NOMO-1 (cell line): ENCODE results near the gene HIRIP3.

Experiments used
- DNase-seq, 2 experiments: peaks; one replicate each; lab custom pipeline; 2025; ENCODE audit not compliant: unreplicated experiment in 2 of 2; lab: John Stamatoyannopoulos, UW

The HIRIP3 gene

DNA sequence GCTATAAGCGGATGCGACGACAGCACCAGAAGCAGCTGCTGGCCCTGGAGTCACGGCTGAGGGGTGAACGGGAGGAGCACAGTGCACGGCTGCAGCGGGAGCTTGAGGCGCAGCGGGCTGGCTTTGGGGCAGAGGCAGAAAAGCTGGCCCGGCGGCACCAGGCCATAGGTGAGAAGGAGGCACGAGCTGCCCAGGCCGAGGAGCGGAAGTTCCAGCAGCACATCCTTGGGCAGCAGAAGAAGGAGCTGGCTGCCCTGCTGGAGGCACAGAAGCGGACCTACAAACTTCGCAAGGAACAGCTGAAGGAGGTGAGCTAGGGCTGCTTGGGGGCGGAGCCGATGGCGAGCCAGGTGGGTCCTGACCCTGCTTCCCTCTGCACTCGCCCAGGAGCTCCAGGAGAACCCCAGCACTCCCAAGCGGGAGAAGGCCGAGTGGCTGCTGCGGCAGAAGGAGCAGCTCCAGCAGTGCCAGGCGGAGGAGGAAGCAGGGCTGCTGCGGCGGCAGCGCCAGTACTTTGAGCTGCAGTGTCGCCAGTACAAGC, 10.1 kb downstream of the HIRIP3 start:
- no peak for DNase-seq

DNA sequence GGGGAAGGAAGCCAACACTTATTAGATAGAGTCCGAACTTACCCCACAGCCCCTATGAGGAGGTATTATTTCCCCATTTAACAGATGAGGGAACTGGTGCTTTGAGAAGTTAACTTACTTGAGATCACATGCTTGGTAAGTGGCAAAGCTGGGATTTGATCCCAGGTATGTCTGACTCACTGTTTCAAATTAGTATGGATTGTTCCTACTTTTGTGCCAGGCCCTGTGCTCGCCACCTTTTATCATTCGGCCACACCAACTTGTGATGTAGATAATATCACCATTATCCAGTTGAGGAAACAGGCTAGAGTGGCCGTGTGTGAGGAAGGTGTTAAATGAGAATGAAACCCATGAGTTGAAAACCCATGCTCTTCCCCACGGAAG, 10.7 kb downstream of the HIRIP3 start:
- DNase-seq: no peak

DNA sequence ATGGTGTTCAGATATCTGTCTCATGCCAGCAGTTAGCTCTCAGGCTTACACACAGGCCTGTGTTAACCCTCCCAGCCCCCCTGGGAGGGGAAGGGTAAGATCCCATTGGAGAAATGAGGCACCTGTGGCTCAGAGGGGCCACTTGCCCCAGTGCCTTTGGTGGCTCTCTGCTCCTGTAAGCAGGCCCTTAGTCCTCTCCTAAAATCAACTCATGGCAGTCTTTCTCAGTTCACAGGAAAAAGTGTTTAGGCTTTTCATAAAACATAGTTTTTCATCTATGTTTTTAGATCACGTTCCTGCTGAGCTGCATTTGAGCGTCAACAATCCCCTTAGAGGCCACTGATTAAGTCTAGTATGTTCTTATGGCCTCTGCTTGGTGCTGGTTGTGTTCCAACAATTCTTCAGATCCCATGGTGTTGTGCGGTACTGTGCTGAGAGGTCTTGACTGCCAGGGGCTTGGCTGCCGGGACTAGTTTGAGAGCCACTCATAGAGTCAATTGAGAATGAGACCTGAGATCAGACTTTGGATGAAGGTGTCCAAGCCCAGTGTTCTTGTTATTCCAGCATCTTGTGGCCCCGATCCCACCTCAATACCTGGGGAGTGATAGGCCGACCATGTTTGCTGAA, 11.2 kb downstream of the HIRIP3 start:
- no peak for DNase-seq

DNA sequence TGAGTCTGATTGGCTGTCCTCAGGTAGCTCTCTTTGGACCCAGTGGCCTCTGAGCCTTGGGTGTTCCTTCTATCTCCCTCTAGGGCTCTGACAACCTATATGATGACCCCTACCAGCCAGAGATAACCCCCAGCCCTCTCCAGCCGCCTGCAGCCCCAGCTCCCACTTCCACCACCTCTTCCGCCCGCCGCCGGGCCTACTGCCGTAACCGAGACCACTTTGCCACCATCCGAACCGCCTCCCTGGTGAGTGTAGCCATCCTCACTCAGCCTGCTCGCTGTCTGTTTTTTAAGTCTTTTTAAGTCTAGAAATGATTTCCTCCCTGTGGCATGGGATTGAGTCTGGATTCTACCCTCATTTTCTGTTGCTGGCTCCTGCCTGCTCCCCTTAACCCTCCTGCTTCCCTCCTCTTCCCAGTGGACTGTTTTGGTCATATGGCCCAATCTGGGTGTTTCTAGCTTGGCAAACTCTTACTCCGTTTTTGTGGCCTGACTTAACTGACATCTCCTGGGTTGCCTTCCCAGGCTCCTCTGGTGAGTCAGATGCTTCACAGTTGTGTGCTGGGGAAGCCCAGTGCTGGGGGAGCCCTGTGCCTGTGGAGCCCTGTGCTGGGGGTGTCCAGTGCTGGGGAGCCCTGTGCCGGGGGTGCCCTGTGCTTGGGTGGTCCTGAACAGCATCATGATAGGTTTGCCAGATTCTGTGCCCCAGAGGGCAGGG, 11.8 kb downstream of the HIRIP3 start:
- DNase-seq: no peak

DNA sequence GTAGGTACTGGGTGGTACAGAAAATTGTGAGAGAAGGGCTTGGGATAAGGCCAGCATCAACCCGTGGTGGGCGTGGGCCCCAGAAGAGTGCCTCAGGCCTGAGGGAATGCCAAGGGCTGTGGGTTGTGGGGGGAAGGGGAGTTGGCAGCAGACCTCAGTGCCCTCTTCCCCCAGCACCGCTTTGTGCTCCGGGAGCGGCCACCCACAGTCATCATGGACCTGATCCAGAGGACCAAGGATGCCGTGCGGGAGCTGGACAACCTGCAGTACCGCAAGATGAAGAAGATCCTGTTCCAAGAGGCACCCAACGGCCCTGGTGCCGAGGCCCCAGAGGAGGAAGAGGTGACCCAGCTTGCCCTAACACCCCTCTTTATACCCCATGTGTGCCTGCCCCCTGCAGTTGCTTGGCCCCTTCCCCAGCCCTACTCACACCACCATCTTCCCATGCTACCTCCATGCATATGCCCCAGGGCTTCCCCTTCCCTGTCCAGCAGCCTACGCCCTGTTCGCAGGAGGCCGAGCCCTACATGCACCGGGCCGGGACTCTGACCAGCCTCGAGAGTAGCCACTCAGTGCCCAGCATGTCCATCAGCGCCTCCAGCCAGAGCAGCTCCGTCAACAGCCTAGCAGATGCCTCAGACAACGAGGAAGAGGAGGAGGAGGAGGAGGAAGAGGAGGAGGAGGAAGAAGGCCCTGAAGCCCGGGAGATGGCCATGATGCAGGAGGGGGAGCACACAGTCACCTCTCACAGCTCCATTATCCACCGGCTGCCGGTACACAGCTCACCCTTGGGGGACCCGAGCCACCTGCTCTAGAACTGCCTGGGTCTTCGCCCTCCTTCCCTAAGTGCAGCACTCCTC, 12.6 kb downstream of the HIRIP3 start:
- DNase-seq: no peak

DNA sequence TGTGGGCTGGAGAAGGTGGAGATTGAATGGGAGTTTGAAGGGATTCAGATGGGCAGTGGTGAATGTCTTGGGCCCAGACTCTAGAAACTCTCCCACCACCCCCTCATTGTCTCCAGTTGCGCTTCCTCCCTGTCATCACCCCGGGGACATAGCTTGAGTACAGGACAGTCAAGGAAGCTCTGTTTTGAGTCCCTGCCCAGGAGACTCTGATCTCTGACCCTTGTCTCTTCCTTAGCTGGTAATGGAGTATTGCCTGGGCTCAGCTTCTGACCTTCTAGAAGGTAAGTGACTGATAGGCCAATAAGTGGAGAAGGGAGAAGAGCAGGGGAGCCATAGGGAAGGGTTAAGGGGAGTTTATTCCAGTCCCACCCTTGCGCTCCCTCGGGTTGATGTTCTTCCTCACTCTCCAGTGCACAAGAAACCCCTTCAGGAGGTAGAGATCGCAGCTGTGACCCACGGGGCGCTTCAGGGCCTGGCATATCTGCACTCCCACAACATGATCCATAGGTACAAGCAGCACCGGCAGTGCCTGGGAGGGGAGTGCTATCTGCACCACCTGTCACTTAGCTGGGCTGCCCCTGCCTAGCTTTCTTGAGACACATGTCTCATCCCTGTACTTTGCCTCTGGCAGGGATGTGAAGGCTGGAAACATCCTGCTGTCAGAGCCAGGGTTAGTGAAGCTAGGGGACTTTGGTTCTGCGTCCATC, 16.7 kb downstream of the HIRIP3 start:
- no peak for DNase-seq

DNA sequence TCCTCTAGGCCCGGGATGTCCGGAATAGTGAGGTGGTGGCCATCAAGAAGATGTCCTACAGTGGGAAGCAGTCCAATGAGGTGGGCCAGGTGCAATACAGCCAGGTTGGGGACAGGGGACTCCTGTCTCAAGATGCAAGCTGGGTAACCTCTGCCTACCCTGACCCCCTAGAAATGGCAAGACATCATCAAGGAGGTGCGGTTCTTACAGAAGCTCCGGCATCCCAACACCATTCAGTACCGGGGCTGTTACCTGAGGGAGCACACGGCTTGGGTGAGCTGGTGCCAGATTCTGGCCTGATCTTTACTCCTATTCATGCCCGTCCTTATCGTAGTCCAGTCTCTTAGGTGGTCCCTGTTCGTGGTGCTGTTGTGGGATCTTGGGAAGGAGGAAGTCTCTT, 17.3 kb downstream of the HIRIP3 start:
- no peak for DNase-seq

DNA sequence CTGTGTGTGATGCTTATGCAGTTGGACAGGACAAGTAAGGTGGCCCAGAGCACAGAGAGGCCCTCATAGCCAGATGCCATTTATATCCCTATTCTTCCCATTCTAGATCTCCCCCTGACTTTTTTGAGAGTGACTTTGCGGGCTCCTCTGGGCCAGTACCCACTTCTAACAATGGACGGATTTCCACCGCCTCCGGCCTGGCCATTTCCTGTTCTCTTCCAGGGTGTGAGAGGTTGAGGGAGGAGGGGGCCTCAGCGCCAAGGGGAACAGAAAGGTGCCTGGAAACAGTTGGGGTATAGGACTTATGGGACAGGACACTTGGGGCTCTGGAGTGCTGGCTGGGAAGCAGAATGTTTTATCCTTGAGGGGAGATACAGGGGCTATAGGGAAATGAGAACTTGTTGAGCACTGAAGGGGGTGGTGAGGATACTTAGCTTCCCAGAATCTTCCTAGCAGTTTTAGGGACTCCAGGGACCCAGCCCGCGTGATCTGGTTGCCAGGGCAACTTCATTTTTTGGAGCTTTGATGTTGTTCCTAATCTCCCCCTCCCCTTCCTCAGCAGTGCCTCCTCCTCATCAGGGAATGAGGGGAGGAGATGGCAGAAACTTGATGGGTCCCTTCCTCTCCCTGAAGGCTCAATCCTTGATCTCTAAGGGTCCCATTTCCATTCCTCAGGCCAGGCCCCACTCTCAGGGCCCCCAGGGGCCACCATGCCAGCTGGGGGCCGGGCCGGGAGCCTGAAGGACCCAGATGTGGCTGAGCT, 18.2 kb downstream of the HIRIP3 start:
- no peak for DNase-seq

DNA sequence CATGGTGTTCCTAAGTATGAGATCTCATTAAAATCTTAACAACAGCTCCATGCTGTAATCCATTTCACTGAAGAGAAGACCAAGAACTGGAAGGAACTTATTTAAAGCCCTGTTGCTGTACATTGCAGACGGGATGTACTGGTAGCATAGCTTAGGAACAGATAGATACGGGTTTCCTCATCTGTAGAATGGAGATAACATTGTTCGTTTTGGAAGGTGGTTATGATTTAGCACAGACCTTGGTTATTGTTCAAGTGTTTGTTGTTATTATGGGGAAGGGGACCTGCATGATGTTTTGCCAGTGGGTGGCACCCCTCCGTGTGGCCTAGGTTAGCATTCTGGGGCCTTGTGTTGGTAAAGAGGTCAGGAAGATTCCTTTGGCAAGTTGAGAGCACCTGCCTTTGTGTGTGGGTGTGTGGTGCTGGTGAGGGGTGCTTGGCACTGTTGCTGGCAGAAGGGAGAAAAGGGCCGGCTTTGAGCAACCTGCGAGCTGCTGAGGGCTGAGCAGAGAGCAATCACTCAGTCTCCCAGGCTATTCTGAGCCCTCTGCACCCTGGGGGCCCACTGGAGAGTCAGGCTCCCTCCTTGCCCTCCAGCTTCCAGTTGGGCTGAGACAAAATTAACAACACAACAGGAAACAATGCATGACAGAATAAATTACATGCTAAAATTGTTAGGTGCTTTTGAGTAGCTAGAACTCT, 19.5 kb downstream of the HIRIP3 start:
- no peak for DNase-seq

DNA sequence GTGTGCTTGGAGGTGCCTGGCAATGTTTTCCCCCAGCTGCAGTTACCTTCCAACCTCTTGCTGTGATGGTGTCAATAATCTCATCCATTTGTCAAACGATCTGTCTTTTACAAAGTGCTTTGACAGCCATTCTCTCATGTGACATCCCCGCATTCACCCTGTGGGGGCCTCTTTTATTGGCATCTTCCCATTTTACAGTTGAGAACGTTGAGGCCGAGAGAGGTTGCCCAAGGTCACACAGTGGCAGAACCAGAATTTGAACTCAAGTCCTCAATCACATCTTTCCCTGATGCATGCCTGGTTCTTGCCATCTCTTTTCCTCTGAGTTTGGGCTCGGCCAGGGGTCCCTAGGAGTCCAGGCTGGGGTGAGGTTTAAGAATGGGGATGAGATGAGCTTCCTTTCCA, 20.3 kb downstream of the HIRIP3 start:
- no peak for DNase-seq

DNA sequence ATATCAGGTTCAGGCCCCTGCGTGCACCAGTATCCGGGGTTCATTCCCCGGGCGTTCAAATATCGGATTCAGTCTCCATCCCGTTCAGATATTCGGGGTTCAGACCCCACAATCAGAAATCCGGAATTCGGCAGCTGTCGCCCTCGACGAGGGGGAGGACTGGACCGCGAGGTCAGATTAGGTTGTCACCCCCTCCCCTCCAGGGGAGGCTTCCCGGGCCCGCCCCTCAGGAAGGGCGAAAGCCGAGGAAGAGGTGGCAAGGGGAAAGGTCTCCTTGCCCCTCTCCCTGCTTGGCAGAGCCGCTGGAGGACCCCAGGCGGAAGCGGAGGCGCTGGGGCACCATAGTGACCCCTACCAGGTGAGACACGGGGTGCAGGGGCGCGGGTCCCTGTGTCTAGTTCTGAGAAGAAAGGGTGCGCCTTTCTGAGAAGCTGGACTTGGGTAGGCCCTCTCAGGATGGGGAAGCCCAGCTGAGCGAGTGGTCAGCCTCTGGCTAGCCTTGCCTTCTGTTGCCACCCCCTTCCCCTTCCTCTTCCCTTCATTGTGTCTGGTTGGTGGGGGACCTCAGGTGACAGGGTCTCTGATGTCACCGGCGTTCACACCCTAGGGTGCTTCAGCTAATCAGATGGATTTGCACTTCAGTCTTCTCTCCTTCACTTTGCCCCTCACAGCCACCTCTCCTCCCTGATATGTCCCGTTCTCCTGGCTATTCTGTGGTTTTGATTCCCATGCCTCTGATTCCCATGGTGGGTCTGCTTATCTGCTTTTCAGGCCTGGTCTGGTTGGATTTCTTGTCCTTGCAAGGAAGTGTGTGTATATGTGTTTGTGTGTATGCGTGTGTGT, 20.9 kb downstream of the HIRIP3 start:
- peak; percentile 11 to 18 for DNase-seq

DNA sequence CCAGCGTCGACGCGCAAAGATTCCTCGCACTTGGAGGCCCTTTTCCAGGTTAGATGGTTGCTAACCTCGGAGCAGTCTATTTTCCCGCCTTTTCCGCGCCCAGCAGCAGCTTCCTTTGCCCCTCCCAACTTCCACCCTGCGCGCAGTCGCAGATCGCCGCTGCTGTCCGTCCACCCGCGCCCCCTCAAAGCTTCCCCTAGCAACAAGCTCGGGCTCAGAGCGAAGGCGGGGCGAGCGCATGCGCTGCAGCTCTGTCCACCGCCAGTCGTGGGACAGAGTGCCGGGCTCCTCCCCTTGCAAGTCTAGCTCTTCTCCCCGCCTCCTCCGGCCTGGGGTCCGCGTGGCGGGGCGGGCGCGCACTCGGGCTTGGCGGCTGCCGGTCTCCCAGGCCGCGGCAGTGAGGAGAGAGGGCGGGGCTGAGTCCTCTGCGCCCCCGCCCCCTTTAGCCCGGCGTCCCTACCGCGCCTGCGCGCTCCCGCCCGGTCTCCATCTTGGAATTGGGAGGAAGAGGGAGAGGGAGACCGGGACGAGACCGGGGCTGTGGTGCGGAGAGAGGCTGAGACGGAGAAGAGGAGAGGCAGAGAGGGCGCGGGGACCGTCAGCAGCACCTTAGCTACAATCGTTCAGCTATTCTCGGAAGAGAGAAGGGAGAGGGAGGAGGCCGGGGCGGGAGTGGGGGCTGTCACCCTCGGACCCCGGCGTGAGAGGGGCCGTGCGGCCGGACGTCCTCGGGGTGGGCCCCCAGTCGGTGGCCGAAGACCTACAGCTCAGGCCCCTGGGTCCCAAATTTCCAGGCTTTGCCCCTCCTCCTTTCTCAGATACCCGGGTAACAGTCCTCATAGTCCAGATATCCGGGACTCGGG, 21.8 kb downstream of the HIRIP3 start, which contains the start of gene TAOK2:
Gene TAOK2, plus strand, starts transcription at position 485 of the 863 bp plus-strand sequence. CDS start 3,905 bp downstream, outside the sequence.
- peak; percentile 98 to 99 for DNase-seq

DNA sequence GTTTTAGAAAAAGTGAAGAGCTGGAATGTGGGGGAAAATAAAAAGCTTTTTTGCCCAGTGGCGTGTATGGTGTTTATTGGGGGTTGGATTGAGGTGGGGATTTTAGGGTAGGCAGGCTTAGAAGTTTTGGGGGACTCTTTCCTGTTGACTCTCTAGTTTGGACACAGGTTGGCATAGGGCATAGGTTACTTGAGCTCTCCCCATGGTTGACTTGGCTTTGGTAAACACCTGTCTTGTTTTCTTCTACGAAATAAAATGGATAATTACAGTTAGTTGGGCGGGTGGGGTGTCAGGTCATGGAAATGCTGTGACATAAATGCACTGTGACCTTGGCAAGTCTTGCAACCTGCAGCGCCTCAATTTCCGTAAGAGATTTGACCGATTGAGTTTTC, 22.4 kb downstream of the HIRIP3 start:
- DNase-seq: no peak

DNA sequence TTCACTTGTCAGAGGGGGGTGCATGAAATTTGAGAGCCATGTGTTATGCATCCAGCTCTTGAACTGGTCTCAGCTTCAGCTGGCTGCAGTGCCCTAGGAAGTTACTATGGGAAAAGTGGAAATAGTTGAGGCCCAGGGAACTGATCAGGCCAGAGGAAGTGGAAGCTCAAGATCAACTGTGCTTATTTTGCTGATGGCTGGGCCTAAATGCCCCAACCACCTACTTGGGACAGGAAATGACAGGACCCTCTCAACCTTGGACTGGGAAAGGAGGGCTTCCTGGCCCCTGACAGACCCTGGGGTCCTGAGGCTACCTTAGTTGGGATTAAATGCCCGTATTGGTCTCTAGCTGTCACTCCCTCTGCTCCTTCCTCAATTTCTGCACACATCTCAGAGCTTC, 22.9 kb downstream of the HIRIP3 start:
- DNase-seq: no peak

DNA sequence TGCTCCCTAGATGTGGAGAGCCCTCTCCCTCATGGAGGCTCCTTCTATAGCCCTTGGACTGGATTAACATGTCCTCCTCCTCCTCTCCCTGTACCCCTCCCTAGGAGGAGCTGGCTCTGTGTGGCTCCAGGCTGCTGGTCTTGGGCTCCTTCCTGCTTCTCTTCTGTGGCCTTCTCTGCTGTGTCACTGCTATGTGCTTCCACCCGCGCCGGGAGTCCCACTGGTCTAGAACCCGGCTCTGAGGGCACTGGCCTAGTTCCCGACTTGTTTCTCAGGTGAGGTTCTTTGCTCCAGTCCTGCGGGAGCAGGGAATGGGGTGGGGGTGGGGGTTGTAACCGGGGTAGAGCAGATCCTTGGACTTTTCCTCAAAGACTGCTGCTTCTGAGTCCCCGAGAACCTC, 24.1 kb downstream of the HIRIP3 start:
- no peak for DNase-seq

DNA sequence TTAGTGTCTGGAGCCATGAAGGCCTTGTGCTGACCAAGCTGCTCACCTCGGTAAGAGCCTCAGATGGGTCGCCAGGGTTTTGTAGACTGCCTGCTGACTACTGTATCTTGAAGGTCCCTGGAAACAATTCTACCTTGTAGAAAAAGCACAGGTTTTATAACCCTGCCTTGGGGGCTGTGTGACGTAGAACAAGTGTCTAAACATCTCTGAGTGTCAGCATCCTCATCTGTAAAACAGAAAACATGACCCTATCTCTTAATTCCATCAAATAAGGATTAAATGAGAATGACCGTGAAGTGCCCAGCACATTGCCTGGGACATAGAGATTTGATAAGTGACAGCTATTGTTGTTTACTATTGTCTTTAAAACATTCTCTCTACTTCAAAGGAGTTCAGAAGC, 27.2 kb downstream of the HIRIP3 start:
- DNase-seq: no peak

DNA sequence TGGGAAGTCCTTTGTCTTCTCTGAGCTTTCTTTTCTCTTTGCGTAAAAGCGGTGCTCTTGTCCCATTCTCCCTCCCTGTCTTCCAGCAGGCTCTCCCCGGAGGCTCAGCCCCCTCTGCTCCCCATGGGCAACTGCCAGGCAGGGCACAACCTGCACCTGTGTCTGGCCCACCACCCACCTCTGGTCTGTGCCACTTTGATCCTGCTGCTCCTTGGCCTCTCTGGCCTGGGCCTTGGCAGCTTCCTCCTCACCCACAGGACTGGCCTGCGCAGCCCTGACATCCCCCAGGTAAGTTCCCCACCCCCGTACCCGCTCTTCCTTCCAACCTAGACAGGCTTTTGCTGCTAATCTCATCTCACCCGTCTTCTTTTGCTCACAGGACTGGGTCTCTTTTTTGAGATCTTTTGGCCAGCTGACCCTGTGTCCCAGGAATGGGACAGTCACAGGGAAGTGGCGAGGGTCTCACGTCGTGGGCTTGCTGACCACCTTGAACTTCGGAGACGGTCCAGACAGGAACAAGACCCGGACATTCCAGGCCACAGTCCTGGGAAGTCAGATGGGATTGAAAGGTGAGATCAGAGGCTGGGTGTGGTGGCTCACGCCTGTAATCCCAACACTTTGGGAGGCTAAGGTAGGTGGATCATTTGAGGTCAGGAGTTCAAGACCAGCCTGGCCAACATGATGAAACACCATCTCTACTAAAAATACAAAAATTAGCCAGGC, 32.2 kb downstream of the HIRIP3 start:
- no peak for DNase-seq
